HG03159 (cell line): ENCODE data around the gene ARPC5L.
"Not testable (repeated sequence)": the region's sequence is repeated elsewhere in the genome, so short reads cannot be mapped to it uniquely, and the experiment has no call there.

Experiments used
- ATAC-seq: cut with Tn5 transposase; IDR thresholded peaks from one replicate; pipeline ENCODE4 v1.9.1; 2021; ENCODE audit warnings: mild to moderate bottlenecking, moderate library complexity; ENCODE audit not compliant: unreplicated experiment

Gene ARPC5L

GRCh38 chr9:124840300-124840833, 21.6 kb upstream of the ARPC5L start:
- no peak for ATAC-seq

- no peak for ATAC-seq
Observed at GRCh38 chr9:124841075-124841821, 20.7 kb upstream of the ARPC5L start.

- no peak for ATAC-seq
Observed at GRCh38 chr9:124843456-124844034, 18.4 kb upstream of the ARPC5L start.

GRCh38 chr9:124844291-124844690, 17.6 kb upstream of the ARPC5L start:
- ATAC-seq: no peak

GRCh38 chr9:124846467-124846866, 15.5 kb upstream of the ARPC5L start:
- ATAC-seq: not testable (repeated sequence)

GRCh38 chr9:124846969-124847368, 15.0 kb upstream of the ARPC5L start:
- no peak for ATAC-seq

- no peak for ATAC-seq
Observed at GRCh38 chr9:124849801-124850200, 12.1 kb upstream of the ARPC5L start.

- no peak for ATAC-seq
Observed at GRCh38 chr9:124852121-124852828, 9.7 kb upstream of the ARPC5L start.

- peak; percentile 67 for ATAC-seq
Observed at GRCh38 chr9:124852829-124853531, 8.9 kb upstream of the ARPC5L start, which contains the start of gene WDR38. Gene WDR38 (plus strand): TSS chr9:124853460. CDS start chr9:124853532, 72 bp downstream.

GRCh38 chr9:124853605-124854143, 8.3 kb upstream of the ARPC5L start:
- ATAC-seq: no peak

GRCh38 chr9:124854161-124854560, 7.8 kb upstream of the ARPC5L start:
- no peak for ATAC-seq

- no peak for ATAC-seq
Observed at GRCh38 chr9:124854822-124855221, 7.1 kb upstream of the ARPC5L start.

GRCh38 chr9:124855566-124855943, 6.4 kb upstream of the ARPC5L start:
- no peak for ATAC-seq

- ATAC-seq: no peak
Observed at GRCh38 chr9:124855944-124856765, 5.8 kb upstream of the ARPC5L start.

GRCh38 chr9:124857533-124858162, 4.3 kb upstream of the ARPC5L start:
- ATAC-seq: no peak

GRCh38 chr9:124858330-124859046, 3.4 kb upstream of the ARPC5L start:
- no peak for ATAC-seq

- ATAC-seq: no peak
Observed at GRCh38 chr9:124859803-124860581, 1.9 kb upstream of the ARPC5L start.
